Endothelial cell of umbilical vein (primary cell): ENCODE measurements around the gene CDK15. TPM values are rescaled to one million over a fixed set of nuclear protein-coding genes. Genes with fewer than 3 reads are reported as not detected.
"Not testable (repeated sequence)": the region's sequence is repeated elsewhere in the genome, so short reads cannot be mapped to it uniquely, and the experiment has no call there.

Experiments used
- BruUV-seq: library from RNA; stranded (reverse); fragments of 400-500 nt; replicated peaks from 2 replicates; lab custom pipeline; 2021; lab: Mats Ljungman, UMichigan
- CTCF ChIA-PET: fragments of 300-600, 350-600 bp; sonication (Branson Sonifier 250); formaldehyde crosslinking; loops from one replicate; lab custom pipeline; 2021; ENCODE audit warnings: antibody characterized with exemption, inconsistent platforms; lab: Charles Lee
- POLR2A ChIA-PET: fragments of 300-600, 350-600 bp; sonication (Branson Sonifier 250); formaldehyde crosslinking; loops from one replicate; lab custom pipeline; 2021; ENCODE audit warnings: antibody characterized with exemption, inconsistent platforms; lab: Charles Lee
- DNase-seq: peaks from one replicate; pipeline ENCODE4 v3.0.0-alpha.2; 2011; ENCODE audit warnings: low read depth, low spot score
- FAIRE-seq: peaks from 2 replicates; lab custom pipeline; 2011; peaks lifted over from hg19 to GRCh38; lab: Jason Lieb, UNC
- H2AFZ ChIP-seq: 2 replicates; pipeline ENCODE4 v1.6.0; 2012; ENCODE audit warnings: low read depth, low read length, control low read depth, inconsistent platforms
- H3K27ac ChIP-seq: 2 replicates; pipeline ENCODE4 v1.5.1; 2011; ENCODE audit warnings: low read depth, mild to moderate bottlenecking, control low read depth, low read length, moderate library complexity; ENCODE audit not compliant: insufficient read depth
- H3K27me3 ChIP-seq, 2 experiments: 2 replicates each; pipeline versions ENCODE4 v1.6.0 to v1.6.1; 2011; ENCODE audit warnings: low read length in 2 of 2, mixed read lengths in 1 of 2; ENCODE audit not compliant: control insufficient read depth in 2 of 2, insufficient read depth in 2 of 2
- H3K36me3 ChIP-seq, 2 experiments: 2 replicates in 1 of 2; 3 replicates in 1 of 2; pipeline ENCODE4 v1.5.1; 2011; ENCODE audit warnings: low read length in 2 of 2, mild to moderate bottlenecking in 1 of 2, moderate library complexity in 1 of 2; ENCODE audit not compliant: control insufficient read depth in 2 of 2, insufficient read depth in 2 of 2; ENCODE audit errors: extremely low read depth in 1 of 2
- H3K4me1 ChIP-seq: 3 replicates; pipeline ENCODE4 v1.5.1; 2011; ENCODE audit warnings: mild to moderate bottlenecking, low read length; ENCODE audit not compliant: control insufficient read depth, insufficient read depth; ENCODE audit errors: extremely low read depth
- H3K4me2 ChIP-seq: 2 replicates; pipeline ENCODE4 v1.6.1; 2011; ENCODE audit warnings: low read length, control low read depth, mixed read lengths; ENCODE audit not compliant: insufficient read depth
- H3K4me3 ChIP-seq, 3 experiments: fragments of 200-600 bp in 1 of 3; sonication (generic), shearing (Covaris generic) in 1 of 3; replicated peaks in 1 of 3; 2 replicates each; pipeline ENCODE4 v1.5.1; 2011 to 2016; ENCODE audit warnings: control low read depth in 3 of 3, low read length in 3 of 3, mild to moderate bottlenecking in 2 of 3, inconsistent platforms in 1 of 3, low read depth in 1 of 3, moderate library complexity in 1 of 3; ENCODE audit not compliant: insufficient read depth in 1 of 3
- H3K79me2 ChIP-seq: 2 replicates; pipeline ENCODE4 v1.6.0; 2012; ENCODE audit warnings: low read length, inconsistent platforms; ENCODE audit not compliant: control insufficient read depth, insufficient read depth
- H3K9ac ChIP-seq: replicated peaks from 2 replicates; pipeline ENCODE3; 2011; ENCODE audit warnings: low read length, control low read depth; ENCODE audit not compliant: insufficient read depth; ENCODE audit errors: extremely low read depth
- H3K9me1 ChIP-seq: replicated peaks from 3 replicates; pipeline ENCODE4 v1.6.0; 2011; ENCODE audit warnings: mild to moderate bottlenecking, low read length; ENCODE audit not compliant: control insufficient read depth, insufficient read depth; ENCODE audit errors: extremely low read depth
- H3K9me3 ChIP-seq: replicated peaks from 2 replicates; pipeline ENCODE4 v1.5.1; 2012; ENCODE audit warnings: low read length, inconsistent platforms; ENCODE audit not compliant: control insufficient read depth, insufficient read depth
- H4K20me1 ChIP-seq: replicated peaks from 2 replicates; pipeline ENCODE3; 2011; ENCODE audit warnings: mild to moderate bottlenecking, low read length; ENCODE audit not compliant: control insufficient read depth, insufficient read depth; ENCODE audit errors: extremely low read depth
- GATA2 ChIP-seq: IDR thresholded peaks from 2 replicates; pipeline ENCODE4 v1.7.0; 2011; ENCODE audit warnings: low read depth, mild to moderate bottlenecking, moderate library complexity, mixed read lengths, low read length; ENCODE audit not compliant: insufficient read length, insufficient read depth
- dilution Hi-C: fragments of 300-500 bp; cut with MboI; formaldehyde crosslinking; loops from one replicate; pipeline ENCODE4 v1.15.0; 2019; ENCODE audit warnings: low sequenced_read_pairs; ENCODE audit not compliant: extremely low pct_ligation_motif_present
- intact Hi-C: fragments of 100-400 bp; cut with micrococcal nuclease; formaldehyde crosslinking; loops from one replicate; pipeline ENCODE4 v1.10.0; 2022
- polyA plus RNA-seq, 4 experiments: library from polyadenylated mRNA; depleted of rRNA in 3 of 4; stranded (reverse) in 3 of 4; unstranded in 1 of 4; fragments of >200 nt; gene quantifications; 2 replicates each; pipeline versions ENCODE4 v1.2.1 to v1.2.3, GENCODE V29; 2011 to 2012; ENCODE audit warnings: missing spikeins in 1 of 4
- total RNA-seq: library from RNA; stranded (reverse); gene quantifications from 2 replicates; pipeline ENCODE4 v1.2.3, GENCODE V29; 2021

Gene CDK15
- total and polyA plus RNA-seq, 2 donors (not counting 3 experiments of a cell fraction or from before 2014, with no cell fraction given) = not detected

DNA sequence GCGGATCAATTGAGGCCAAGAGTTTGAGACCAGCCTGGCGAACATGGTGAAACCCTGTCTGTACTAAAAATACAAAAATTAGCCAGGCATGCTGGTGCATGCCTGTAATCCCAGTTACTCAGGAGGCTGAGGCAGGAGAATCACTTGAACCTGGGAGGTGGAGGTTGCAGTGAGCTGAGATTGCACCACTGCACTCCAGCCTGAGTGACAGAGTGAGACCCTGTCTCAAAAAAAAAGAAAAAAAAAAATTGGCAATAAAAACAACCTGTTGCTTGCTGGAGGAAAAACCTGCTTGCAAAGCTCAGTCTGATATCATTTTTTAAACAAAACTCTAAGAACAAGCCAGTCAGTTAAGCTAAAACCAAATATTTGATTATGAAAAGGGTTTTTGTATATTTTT lies 38.6 kb downstream of the CDK15 start:
- H4K20me1 ChIP-seq, BruUV-seq, H2AFZ ChIP-seq, DNase-seq, H3K36me3 ChIP-seq, H3K79me2 ChIP-seq, intact Hi-C loops, H3K9ac ChIP-seq, dilution Hi-C loops, FAIRE-seq, H3K4me3 ChIP-seq, H3K4me1 ChIP-seq, POLR2A ChIA-PET, H3K27me3 ChIP-seq, H3K4me2 ChIP-seq, H3K9me3 ChIP-seq, H3K9me1 ChIP-seq, H3K27ac ChIP-seq: not testable (repeated sequence)
- CTCF ChIA-PET = interaction anchor here (0.7 to 0.9 kb wide), 2 partner anchors 11 to 16 kb away, joined by 3 read pairs; no protein-coding TSS in a partner anchor

DNA sequence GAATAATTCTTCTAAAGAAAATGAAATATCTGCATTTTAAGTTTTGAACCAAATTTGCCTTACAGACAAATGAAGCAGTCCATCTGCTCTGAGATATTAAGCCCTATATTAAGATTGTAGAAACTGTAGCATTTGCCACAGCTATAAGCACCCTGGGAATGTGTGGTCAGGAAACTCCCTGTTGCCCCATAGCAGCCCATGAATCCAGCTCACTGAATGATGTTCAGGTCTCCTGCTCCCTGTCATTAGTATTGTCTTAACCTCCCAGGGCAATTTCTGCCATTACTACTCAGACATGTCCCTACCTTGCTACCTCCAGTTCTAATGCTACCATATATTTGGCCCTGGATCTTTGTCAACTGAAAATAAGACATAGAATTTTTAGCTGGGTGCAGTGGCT lies 41.1 kb downstream of the CDK15 start:
- no peak overlapping the region for H3K27ac ChIP-seq
- CTCF ChIA-PET = interaction anchor here (1.6 kb wide), 1 partner anchor 13 kb away, joined by 7 read pairs; no protein-coding TSS in a partner anchor
- BruUV-seq = no TSS peak

More for the DNA sequence above, 41.1 kb downstream of the CDK15 start:
- DNase-seq (no peak), FAIRE-seq (no peak)
- POLR2A ChIA-PET = no interaction called here
- TF ChIP-seq GATA2 = no peak
- dilution Hi-C loops (no loop called here), intact Hi-C loops (no loop called here)
- Histone ChIP-seq H3K9ac (no peak overlapping the region), H4K20me1 (no peaks in the 10 kb centered on the region), H3K9me3 (no peaks in the 10 kb centered on the region), H3K36me3 (no peaks in the 10 kb centered on the region), H3K9me1 (no peaks in the 10 kb centered on the region), H2AFZ (no peak overlapping the region), H3K4me2 (no peak overlapping the region), H3K27me3 (peaks cover 0 to 2% of the 10 kb centered on the region in 2 experiments), H3K4me1 (peaks cover 2% of the 10 kb centered on the region), H3K79me2 (no peaks in the 10 kb centered on the region), H3K4me3 (no peak overlapping the region)
